CD4-positive, alpha-beta T cell treated with Interleukin-2 at 100 ng/mL for 4 hours (primary cell): ENCODE measurements around the gene CASZ1.

Source experiments
- DNase-seq: peaks from one replicate; pipeline ENCODE4 v3.0.0-alpha.2; 2020; ENCODE audit warnings: low spot score

Gene CASZ1

DNA sequence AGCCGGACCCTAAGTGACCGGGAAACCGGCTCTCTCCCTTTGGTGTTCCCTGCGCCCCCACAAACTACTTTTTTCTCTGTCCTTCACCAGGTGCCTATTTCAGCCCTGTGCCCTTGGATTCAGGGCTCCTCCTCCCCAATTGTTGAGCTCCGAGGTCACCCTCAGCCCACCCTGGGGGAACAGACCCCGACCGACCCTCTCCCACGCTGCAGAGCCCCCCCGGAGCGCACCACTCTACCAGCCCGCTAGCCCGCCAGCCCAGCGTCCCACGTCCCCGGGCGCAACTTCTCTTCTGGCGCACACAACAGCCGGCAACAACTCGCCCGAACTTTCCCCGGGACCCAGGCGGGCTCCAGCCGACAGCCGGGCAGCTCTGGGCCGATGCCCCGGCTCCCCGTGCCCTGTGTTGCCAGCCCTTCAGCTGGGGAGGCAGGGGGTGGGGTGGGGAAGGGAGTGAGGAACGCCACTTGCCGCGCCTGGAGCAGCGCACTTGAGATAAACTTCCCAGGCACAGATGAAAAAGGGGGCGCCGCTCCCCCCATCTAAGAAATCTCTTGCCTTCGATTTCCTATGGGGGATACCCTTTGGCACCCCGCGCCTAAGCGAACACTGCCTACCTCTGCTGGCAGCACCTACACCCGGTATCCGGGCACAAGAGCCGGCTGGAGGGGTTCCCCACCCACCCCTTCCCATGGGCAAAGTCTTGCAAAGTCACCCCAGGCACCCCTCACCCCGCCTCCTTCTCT is 997 bp downstream of the CASZ1 start:
- DNase-seq = no peak

DNA sequence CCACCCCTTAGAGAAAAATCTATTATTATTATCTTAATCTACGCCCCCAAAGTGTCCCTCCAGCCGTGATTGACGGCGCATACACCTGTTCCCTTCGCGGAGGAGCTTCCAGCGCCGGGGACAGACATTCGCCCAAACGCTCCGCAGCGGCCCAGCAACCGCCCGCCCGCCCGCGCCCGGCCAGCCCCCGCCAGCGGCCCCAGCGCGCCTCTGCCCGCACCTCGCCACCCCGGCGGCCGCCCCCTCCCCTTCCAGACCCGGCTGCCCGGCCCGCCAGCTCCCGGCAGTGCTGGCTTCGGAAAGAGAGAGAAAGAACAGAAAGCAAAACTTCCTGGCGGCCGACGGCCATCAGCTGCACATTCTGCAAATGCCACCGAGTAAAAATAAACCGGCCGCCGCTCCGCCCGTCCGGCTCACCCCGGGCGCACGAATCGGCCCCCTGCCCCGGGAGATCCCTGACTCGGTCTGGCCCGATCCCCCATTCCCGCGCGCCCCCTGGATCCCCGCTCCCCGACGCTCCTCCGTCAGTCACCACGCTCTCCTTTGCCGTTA is 1.6 kb downstream of the CASZ1 start:
- DNase-seq = no peak

DNA sequence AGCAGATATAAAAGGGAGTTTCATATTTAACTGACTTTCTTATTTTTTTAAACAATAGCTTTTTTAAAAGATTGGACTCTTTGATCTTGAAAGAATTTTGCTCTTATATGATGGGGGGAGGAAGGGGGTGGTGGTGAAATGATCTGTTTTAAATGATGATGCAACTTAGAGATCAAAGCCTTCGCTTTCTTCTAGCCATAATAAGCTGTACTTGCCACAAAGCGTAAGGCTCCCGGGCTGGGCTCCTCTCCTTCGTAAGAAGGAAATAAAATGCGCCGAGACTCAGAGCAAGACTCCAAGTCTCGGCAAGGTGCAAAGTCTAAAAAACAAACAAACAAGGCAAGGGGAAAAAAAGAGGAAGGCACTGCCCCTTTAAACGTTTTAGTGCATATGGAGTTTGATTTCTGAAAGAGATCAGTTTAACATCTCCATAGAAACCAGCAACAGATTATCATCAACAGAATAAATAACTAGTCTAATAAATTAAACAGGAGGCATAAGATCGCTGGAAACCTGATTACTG is 3.3 kb downstream of the CASZ1 start:
- DNase-seq = no peak

DNA sequence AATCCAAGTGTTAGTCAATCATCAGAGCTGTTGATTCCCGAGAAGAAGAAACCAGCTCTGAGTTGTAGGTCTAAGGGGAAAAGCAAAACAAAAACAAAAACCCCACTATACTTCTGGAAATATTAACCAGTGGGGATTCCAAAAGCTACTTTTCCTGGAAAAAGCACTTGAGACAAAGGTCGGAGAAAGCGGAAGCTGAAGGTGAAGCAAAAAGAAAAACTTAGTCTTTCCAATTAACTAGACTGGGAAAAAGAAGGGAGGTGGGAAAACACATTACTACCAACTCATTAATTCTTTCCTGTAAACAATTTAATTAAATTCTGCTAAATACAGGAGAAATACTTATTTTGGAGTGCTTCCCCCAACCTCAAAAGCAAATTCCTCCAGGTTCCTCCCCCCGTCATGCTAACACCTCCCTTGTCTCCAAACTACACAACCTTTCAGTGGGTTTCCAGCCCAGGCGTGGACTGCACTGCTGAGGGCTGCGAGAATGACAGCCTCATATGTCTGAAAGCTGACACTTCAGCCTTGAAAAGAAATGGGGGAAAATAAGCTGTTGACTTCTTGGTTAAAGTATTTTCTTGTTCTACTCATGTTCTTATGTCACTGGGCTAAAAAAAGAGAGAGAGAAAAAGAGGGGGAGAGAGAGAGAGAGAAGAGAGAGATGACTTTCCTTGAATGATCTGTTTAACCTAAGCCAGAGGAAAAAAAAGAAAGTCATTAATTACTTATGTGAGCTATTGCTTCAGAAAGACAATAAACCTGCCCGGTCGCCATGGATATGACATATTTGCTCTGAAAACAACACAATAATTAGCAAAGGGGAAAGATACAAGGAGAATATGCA is 5.1 kb downstream of the CASZ1 start:
- no peak for DNase-seq

DNA sequence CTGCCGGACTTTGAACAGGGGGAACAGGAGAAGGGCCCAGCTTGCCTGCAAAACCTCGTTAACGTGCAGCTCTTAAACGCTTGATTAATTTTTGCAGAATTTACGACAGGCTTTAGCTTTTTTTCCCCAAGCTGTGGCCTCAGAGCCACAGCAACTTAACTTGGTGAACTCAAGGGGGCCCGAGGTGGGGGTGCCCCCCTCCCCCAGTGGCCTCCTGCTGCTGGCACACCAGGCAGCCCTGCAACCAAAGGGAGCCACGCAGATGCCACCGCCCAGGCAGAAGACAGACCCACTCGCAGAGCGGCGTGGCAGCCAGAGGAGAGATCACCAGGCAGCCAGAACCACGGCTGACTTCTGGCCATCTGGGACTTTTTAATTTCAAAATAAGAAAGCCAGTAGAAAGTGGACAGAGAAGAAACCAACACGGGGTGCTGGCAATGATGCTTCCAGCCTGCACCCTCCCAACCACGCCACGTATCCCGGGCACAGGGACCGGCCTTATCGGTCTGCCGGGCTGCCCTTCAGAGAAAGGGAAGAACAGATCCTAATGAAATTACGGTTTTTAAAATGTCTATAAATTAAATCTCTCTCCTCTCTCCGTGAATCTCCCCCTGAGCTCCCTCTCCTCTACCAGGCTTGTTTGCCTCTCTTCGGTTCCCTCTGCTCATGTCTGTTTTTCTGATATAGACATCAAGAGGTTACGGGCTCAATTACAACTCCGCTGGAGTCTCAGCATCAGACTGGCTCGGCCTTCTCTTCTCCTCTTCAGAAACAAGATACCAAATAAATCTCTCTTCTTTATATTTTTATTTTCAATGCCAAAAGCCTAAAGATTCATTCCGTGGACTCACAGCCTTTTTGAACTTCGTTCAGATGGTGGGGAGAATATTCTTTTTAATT is 6.4 kb downstream of the CASZ1 start:
- DNase-seq = no peak

DNA sequence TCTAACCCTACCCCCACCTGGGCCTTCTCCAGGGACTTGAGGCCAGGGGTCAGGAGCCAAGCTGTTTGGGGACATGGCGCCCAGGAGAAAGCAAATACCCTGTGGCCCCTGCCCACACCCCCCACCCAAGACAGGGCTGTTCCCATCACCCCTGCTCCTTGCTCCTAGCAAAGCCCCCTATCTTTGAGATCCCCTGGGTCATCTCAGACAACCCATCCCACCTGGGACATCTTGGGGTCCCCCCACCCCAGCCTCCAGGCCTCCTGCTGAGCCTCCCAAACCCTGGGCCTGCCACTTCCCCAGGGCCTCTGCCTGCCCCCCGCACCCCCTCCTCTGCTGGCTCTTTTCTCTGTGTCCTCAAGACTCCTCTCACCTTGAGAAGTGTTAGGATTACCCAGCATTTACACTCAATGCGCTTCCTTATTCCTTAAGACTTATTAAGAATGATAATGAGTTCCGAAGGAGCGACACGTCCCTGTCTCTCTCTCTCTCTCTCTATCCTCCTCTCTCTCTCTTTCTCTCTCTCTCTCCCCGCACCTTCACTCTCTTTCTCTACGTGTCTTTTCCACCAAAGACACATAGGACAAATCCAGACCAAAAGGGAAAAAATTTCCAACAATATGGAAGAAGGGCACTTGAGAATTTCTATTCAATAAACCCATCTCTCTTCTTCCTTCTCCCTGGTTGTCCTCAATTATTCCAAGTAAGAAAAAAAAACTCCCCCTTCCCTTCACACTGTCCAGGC is 7.2 kb downstream of the CASZ1 start:
- no peak for DNase-seq

DNA sequence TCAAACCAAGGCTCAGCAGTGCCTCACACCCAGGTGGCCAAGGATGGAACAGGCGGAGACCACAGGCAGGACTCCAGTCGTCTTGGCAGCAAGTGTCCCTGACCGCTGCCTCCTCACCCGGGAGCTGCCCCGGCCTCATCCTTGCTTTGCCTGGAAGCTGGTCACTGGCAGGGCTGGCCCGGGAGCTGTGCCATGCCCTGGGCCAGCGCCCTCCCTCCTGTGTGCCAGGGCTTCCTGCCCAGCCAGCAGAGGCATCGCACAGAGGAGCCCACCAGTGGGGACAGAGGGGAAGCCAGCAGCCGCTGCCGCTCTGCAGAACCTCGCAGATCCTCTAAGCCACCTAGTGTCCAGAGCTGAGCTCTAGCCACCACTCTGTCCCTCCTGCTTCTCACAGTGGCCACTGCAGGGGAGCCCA is 7.8 kb downstream of the CASZ1 start:
- DNase-seq = no peak

DNA sequence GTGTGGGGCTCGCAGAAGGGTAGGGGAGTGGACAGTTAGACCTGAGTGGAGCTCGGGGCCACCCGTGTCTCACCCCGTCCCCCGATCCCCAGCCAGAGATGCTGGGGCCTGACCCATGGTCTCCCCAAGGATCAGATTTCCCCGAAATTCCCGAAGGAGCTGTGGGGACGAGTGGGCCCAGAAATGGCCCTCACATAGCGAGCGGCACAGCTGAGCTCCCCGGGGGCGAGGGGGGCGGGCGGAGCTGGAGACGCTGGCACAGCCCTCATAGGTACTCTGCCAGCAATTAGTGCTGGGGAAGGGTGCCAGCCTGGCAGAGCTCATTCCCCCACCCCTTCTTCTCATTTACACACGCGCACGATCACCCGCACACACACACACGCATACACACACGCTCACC is 9.2 kb downstream of the CASZ1 start:
- no peak for DNase-seq

DNA sequence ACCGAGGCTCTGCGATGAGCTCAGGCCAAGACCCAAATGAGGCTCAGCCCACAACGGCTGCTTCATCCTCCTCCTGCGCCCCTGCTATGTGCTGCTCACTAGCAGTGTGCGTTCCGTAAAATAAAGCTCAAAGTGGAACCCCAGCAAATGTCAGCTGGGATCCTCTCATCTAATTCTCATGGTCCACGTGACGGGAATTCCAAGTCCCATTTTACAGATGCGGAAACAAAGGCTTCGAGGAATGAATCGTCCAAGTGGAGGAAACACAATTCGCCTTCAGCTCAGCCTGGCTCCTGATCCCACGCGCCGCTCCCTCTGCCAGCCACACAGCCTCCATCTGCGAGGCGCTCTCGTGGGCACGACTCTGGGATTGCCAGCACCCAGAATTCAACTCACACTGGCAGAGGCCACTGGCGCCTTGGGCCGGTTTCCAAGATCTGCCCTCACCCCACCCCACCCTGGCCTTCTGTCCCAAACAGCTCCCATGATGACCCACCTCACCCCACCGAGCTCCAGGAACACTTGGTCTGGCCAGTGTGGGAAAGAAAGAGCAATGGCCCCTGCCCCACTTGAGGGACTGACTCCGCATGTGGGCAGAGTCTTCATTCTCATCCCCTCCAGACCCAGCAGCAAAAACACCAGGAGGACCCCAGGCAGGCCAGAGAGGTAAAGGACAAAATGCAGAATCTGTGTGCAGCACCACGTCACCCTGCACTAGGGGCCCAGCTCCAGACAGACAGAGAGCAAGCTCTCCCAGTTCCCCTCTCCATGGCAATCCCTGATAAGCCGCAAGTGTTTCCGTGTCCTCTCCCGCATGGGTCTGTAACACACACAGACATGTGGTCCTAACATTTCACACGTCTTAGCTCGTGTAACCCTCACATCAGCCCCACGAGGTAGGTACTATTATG is 10.5 kb downstream of the CASZ1 start:
- DNase-seq = no peak

DNA sequence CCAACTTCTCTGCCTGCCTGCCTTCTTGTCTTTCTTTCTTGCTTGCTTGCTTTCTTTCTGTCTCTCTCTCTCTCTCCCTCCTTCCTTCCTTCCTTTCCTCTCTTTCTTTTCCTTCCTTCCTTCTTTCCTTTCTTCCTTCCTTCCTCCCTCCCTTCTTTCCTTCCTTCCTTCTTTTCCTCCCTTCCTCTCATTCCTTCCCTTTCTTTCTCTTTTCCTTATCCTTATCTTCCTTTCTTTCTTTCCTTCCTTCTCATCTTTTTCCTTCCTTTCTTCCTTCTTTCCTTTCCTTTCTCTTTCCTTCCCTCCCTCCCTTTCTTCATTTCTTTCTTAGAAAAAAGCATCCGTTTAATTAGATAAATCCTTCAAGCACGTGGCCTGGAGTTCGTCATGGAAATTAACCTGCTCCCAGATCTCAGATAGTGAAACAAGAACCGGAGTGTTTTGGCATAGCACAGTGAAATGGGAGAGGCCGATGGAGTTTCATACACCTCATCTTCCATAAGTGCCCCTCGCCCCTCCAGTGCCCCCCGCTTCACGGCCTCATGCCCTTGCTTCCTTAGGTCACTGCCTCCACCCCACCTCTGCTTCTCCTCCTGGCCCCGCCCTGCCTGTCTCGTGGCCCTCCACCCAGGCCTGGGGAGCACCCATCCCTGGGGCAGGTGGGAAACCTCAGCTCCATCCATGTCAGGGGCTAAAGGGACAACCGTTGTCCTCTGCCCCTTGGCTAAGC is 11.3 kb downstream of the CASZ1 start:
- no peak for DNase-seq

DNA sequence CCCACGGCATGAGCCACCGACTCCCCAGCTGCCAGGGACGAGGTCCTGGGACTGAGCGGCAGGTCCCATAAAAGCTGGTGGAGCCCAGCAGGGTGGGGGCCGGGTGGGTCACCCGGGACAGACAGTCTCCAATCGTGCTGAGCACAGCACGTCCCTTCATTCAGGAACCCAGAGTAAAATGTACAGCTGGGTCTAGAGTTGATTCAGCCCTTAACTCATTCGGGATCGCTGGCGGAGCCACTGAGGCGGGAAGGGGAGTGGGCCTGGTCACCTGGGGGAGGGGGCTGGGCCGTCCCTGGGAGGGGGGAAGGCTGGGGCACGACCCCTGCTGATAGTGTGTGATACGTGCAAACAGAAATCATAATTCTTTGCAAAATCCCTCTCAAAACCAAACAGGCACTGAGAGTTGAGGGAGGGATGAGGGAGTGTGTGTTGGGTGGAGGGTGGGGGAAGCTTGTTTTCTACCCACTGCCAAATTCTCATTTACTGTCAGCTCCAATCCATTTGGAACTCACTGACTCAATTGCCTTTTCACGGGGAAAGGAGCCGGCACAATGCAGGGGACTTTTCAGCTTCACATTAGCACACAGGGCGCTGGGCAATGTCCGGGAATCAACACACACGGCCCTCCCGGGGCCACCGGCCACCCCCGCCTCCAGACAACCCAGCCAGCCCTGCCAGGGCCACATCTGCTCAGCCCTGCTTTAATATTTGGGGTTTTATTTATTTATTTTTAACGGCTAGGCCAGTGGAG is 13.8 kb downstream of the CASZ1 start:
- no peak for DNase-seq

DNA sequence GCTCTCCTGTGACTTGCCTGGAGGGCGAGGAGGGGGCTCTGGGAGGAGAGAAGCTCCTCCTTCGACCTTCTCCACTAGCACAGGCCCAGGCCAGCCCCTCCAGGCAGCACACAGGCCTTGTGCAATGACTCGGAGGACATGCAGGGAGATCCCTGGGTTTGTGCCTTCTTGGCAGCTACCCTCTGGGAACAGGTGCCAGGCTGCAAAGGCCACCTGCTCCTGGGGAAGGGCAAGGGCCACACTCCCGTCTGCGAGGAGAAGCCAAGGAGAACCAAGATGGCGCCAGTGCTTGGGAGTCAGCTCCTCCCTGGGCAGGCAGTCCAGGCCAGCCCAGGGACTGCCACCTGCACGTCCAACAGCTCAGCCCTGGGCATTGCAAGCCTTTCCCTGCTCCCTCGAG is 15.3 kb downstream of the CASZ1 start:
- no peak for DNase-seq

DNA sequence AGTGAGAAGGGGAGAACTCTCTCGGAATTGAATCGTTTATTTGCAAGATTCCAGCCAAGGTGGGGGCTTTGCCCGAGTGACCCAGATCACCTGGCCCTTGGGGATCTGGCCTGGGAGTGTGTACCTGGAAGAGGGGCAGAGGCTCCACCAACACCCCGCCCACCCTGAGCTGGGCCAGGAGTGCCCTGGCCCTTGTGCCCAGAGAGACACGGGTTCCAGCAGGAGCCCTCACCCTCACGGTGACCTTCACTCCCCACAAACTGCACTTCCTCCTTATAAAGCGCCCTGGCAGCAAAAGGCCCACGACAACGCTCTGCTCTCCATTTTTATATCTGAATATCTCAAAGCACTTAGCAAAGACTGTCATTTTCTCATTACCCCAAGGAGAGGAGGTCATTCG is 16.6 kb downstream of the CASZ1 start:
- DNase-seq = no peak

DNA sequence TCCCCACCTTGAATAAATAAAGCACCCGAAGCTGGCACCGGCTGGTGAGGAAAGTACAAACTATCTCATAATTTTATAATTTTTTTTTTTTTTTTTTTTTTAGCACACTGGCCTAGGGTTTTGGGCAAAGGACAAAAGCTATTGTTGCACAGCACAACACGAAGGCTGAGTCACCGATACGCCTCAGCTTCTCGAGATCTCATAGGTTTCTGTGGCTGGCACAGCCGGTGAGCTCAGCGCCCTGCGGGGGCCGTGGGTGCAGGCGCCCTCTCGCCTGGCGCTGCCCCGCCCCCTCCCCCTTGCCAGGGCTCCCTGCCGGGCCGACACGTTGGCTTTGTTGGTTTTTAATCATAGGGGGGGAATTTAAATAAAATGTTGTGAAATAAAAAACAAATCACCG is 17.2 kb downstream of the CASZ1 start:
- no peak for DNase-seq

DNA sequence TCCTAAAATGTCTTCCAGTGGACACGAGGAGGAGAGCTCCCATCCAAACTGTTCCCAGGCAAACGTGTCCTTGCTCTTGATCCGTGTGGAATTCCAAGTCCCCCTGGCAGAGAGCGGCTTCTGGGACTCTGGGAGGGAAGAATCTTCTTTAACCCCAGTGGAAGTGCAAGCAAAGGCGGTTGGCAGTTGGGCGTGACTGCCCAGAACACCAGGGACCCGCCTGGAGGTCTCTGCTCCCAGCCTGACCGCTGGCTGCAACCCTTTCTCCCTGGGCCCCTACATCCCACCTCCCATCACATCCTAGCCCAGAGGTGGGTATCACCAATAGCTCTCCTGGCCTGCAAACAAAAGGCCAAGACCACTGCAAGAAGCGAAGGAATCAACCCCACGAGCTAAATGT is 17.8 kb downstream of the CASZ1 start:
- no peak for DNase-seq

DNA sequence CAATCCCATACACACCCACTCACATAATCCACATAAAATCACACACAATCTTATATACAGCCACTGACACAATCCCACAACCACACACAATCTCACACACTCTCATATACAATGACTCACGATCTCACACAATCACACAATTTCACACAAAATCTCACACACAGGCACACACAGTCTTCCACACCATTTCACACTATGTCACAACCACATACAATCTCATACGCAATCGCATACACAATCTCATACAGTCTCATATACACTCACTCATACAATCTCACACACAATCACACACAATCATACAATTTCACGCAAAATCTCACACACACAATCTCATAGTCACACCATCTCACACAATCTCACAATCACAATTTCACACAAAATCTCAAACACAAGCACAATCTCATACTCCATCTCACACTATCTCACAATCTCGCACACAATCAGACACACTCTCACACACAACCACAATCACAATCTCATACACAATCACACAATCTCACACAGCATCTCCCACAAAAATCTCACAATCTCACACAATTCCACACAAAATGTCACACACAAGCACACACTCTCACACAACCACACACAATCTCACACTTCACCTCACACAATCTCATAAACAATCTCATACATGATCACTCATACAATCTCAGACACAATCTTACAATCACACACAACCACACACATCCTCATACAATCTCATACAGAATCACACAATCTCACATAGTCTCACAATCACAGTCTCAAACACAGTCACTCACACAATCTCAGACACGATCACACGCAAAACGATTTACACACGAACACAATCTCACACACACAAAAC is 18.5 kb downstream of the CASZ1 start:
- DNase-seq = no peak

DNA sequence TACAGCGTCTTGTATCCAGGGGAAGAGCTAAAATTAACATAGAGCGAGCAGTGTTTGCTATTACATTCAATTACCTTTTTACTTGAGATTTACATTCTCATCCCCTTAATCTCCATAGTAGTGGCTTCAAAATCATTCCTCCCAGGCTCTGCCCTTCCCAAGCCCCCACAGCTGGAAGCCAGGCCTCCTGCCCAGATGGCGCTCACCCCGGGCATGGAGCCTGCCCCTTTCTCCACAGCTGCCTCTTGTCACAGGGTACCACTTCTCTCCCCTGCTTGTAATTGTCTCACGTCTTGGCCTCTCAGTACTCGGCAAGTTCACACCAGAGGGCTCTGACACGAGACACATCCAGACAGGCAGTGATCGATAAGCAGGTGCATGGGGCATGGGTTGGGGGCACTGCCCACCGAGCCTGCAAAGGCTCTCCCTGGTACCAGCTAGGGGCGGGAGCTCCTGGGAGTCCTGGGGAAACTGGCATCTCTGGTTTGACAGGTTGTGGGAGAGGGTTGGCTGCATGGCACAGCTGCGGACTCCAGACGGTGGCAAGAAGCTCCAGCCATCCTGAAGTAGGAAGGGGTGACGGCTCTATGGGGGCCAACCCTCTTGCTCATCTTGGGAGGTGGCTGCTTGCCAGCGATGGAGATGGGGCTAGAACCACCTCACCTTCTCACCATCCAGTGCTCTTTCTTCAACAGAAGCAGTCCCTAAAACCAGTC is 20.1 kb downstream of the CASZ1 start:
- DNase-seq = no peak
